Adipose tissue (tissue), 3 donors: ENCODE results near the gene PIP5K1B. TPM values are rescaled to one million over a fixed set of nuclear protein-coding genes. Genes with fewer than 3 reads are reported as not detected.

Source experiments
- H3K27ac ChIP-seq: one replicate; pipeline ENCODE4 v1.5.1; 2013; ENCODE audit warnings: low read depth, low read length
- WGBS, 3 donors: extraction: QIAGEN DNeasy Blood & Tissue Kit; methylation state at CpG; one replicate each; pipeline ENCODE4 v1.1.7; 2013; 5-methylcytosine and 5-hydroxymethylcytosine counted together
- polyA plus RNA-seq, 3 donors: library from polyadenylated mRNA; stranded (reverse); fragments of 200-250 nt; gene quantifications; one replicate each; pipeline ENCODE4 v1.2.3, GENCODE V29; 2013
- donor health status: healthy with polysubstance abuse.
- donor health status: Bipolar disorder and iron deficiency.
- donor health status: healthy.

Gene PIP5K1B
- polyA plus RNA-seq, 3 donors = 0.67 to 4.3 (median 2.0) TPM

GRCh38 chr9:68751556-68751955 lies 46.5 kb downstream of the PIP5K1B start:
- H3K27ac ChIP-seq = no peak overlapping the region

GRCh38 chr9:68755051-68755450 lies 50.0 kb downstream of the PIP5K1B start:
- H3K27ac ChIP-seq = no peak overlapping the region
- WGBS, 3 donors = 35 to 50% (median 41%) methylated on average over 1 of the region's 1 CpG

GRCh38 chr9:68755752-68756151 lies 50.7 kb downstream of the PIP5K1B start:
- no peak overlapping the region for H3K27ac ChIP-seq
- WGBS, 3 donors = 60 to 76% (median 71%) methylated on average over 4 of the region's 4 CpGs

GRCh38 chr9:68759981-68760673 lies 55.1 kb downstream of the PIP5K1B start:
- WGBS, 3 donors = 84 to 85% (median 84%) methylated on average over 2 of the region's 2 CpGs

GRCh38 chr9:68760674-68761333 lies 55.8 kb downstream of the PIP5K1B start:
- H3K27ac ChIP-seq = no peak overlapping the region

More at GRCh38 chr9:68759981-68760673, 55.1 kb downstream of the PIP5K1B start:
- no peak overlapping the region for H3K27ac ChIP-seq

GRCh38 chr9:68762570-68762969 lies 57.5 kb downstream of the PIP5K1B start:
- H3K27ac ChIP-seq = no peak overlapping the region
- WGBS, 3 donors = 62 to 75% (median 68%) methylated on average over 4 of the region's 4 CpGs

More at GRCh38 chr9:68760674-68761333, 55.8 kb downstream of the PIP5K1B start:
- WGBS, 3 donors = 42 to 65% (median 64%) methylated on average over 2 of the region's 2 CpGs

- 64 to 90% (median 66%) methylated on average over 3 of the region's 3 CpGs for WGBS, 3 donors
- no peak overlapping the region for H3K27ac ChIP-seq
These were observed 58.1 kb downstream of the PIP5K1B start for GRCh38 chr9:68763104-68763503.

- 78 to 91% (median 90%) methylated on average over 3 of the region's 3 CpGs for WGBS, 3 donors
- no peak overlapping the region for H3K27ac ChIP-seq
These were observed 63.6 kb downstream of the PIP5K1B start for GRCh38 chr9:68768619-68769018.

GRCh38 chr9:68769852-68770251 lies 64.8 kb downstream of the PIP5K1B start:
- H3K27ac ChIP-seq = no peak overlapping the region
- 84 to 91% (median 84%) methylated on average over 5 of the region's 5 CpGs for WGBS, 3 donors

GRCh38 chr9:68771376-68771775 lies 66.3 kb downstream of the PIP5K1B start:
- 70 to 78% (median 74%) methylated on average over 1 of the region's 1 CpG for WGBS, 3 donors
- no peak overlapping the region for H3K27ac ChIP-seq

GRCh38 chr9:68775003-68775730 lies 70.1 kb downstream of the PIP5K1B start:
- H3K27ac ChIP-seq = no peak overlapping the region
- WGBS, 3 donors = 81 to 89% (median 83%) methylated on average over 5 of the region's 5 CpGs

- no peak overlapping the region for H3K27ac ChIP-seq
These were observed 72.2 kb downstream of the PIP5K1B start for GRCh38 chr9:68777070-68777763.

GRCh38 chr9:68778635-68779034 lies 73.6 kb downstream of the PIP5K1B start:
- no peak overlapping the region for H3K27ac ChIP-seq
- WGBS, 3 donors = 92 to 95% (median 94%) methylated on average over 5 of the region's 5 CpGs

More at GRCh38 chr9:68777070-68777763, 72.2 kb downstream of the PIP5K1B start:
- 90 to 93% (median 91%) methylated on average over 2 of the region's 2 CpGs for WGBS, 3 donors

- H3K27ac ChIP-seq = peak overlapping the region; percentile 94
- 0 to 1% (median 1%) methylated on average over 57 to 65 of the region's 65 CpGs for WGBS, 3 donors
These were observed 74.7 kb downstream of the PIP5K1B start for GRCh38 chr9:68779558-68780379.

GRCh38 chr9:68780380-68780712 lies 75.3 kb downstream of the PIP5K1B start:
- H3K27ac ChIP-seq = peak overlapping the region; percentile 94
- 0% methylated on average over 19 of the region's 19 CpGs for WGBS, 3 donors

- WGBS, 3 donors = 11 to 26% (median 17%) methylated on average over 7 of the region's 7 CpGs
- no peak overlapping the region for H3K27ac ChIP-seq
These were observed 75.7 kb downstream of the PIP5K1B start for GRCh38 chr9:68780720-68781119.

GRCh38 chr9:68781928-68782327 lies 76.9 kb downstream of the PIP5K1B start:
- no peak overlapping the region for H3K27ac ChIP-seq

GRCh38 chr9:68782546-68782945 lies 77.5 kb downstream of the PIP5K1B start:
- H3K27ac ChIP-seq = no peak overlapping the region
- 73 to 85% (median 84%) methylated on average over 3 of the region's 3 CpGs for WGBS, 3 donors
